Large intestine (tissue), 3 donors: Measurements from ENCODE around the gene MAPK8IP2. TPM values are rescaled to one million over a fixed set of nuclear protein-coding genes. Genes with fewer than 3 reads are reported as not detected.

Experiments
- DNase-seq, 2 donors: peaks; one replicate each; pipeline versions ENCODE4 v3.0.0 to v3.0.0-alpha.2; 2013
- H3K27ac ChIP-seq: one replicate; pipeline ENCODE4 v1.5.1; 2013; ENCODE audit warnings: low read length
- H3K27me3 ChIP-seq: 2 replicates; pipeline ENCODE4 v1.6.1; 2013; ENCODE audit warnings: low read length; ENCODE audit not compliant: control insufficient read depth, insufficient read depth
- H3K36me3 ChIP-seq: 2 replicates; pipeline ENCODE4 v1.6.1; 2013; ENCODE audit warnings: low read length; ENCODE audit not compliant: control insufficient read depth, insufficient read depth
- H3K4me1 ChIP-seq: one replicate; pipeline ENCODE4 v1.6.1; 2013; ENCODE audit warnings: low read length; ENCODE audit not compliant: control insufficient read depth, insufficient read depth
- H3K4me3 ChIP-seq: one replicate; pipeline ENCODE4 v1.5.1; 2013; ENCODE audit warnings: low read length
- H3K9me3 ChIP-seq: one replicate; pipeline ENCODE4 v1.6.1; 2013; ENCODE audit warnings: mild to moderate bottlenecking, low read depth, low read length, moderate library complexity; ENCODE audit not compliant: control insufficient read depth
- WGBS: methylation state at CpG from one replicate; pipeline ENCODE4 v1.1.5; 2013; ENCODE audit warnings: low lambda C conversion rate; ENCODE audit not compliant: insufficient coverage; 5-methylcytosine and 5-hydroxymethylcytosine counted together
- polyA plus RNA-seq: library from polyadenylated mRNA; unstranded; fragments of 120-200 nt; gene quantifications from one replicate; pipeline ENCODE4 v1.2.1, GENCODE V29; 2013

The MAPK8IP2 gene
- polyA plus RNA-seq, 1 donor: 5.4 TPM

DNA sequence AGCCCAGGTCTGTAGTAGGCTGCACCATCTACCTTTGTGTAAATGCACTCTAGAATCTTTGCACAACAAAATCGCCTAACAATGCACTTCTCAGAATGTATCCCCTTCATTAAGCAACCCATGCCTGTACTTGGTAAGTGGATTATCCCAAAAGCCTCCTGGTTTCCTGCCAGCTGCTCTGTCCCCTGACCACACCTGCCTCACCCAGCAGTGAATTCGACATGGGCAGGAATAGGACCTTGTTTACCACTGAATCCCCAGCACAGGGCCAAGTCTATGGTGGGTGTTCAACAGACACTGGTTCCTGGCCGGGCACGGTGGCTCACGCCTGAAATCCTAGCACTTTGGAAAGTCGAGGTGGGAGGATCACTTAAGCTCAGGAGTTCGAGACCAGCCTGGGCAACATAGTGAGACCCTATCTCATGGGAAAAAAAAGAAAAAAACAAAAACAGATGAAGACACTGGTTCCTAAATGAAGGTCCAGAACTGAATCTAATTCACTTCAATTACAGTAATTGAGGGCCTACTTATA is 32.8 kb upstream of the MAPK8IP2 start:
- DNase-seq: no peak
- Histone ChIP-seq H3K4me1 (peaks cover 6% of the 10 kb centered on the region), H3K27ac (no peak overlapping the region), H3K36me3 (peaks cover 19% of the 10 kb centered on the region), H3K4me3 (no peak overlapping the region), H3K27me3 (no peaks in the 10 kb centered on the region), H3K9me3 (no peaks in the 10 kb centered on the region)
- 100% methylated on average over 3 of the region's 7 CpGs for WGBS

DNA sequence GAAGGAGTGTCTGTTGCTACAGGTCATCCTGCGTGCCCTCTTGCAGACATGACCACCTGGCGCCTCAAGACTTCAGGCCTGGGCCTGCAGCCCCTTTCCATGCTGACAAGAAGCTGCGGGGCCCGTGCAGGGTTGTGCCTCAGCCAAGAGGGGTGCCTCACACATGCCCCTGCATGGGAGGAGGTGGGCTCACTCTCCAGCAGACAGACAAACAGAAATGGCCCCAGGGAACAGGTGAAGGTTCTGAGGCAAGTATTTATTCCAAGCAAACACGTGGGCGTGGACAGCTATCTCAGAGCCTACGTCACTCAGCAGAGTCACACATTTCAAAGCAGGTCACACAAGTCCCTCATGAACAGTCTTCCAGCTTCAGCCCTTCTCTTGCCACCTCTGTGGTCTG is 32.0 kb upstream of the MAPK8IP2 start:
- H3K27ac ChIP-seq: no peak overlapping the region

DNA sequence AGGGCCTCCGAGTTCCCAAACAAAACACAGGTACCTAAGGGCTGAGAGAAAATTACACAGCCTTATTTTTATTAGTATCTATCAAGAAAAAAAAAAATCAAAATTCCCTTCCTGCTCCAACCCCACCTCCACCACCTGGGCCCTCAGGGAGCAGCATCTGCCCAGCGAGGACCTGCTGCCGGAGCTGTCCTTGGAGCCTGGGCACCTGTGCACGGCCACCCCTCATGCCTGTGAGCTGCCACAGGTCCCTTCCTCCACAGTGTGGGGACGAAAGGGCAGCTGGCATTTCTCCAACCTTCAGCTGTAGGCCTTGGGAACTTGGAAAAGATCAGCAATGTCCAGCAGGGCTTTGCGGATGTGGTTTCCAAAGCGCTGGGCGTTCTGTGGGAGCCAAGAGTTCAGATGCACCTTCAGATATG is 31.5 kb upstream of the MAPK8IP2 start:
- H3K4me3 ChIP-seq: no peak overlapping the region
- no peak overlapping the region for H3K27ac ChIP-seq
- DNase-seq: peak in 1 of 2 donors; percentile 31
- H3K27me3 ChIP-seq: no peaks in the 10 kb centered on the region
- WGBS: no CpG with 5 or more reads among the region's 8 CpGs
- peaks cover 19% of the 10 kb centered on the region for H3K36me3 ChIP-seq
- H3K4me1 ChIP-seq: no peaks in the 10 kb centered on the region
- H3K9me3 ChIP-seq: no peaks in the 10 kb centered on the region

More for the DNA sequence above, 32.0 kb upstream of the MAPK8IP2 start:
- Histone ChIP-seq H3K4me3 (no peak overlapping the region), H3K9me3 (no peaks in the 10 kb centered on the region), H3K4me1 (peaks cover 3% of the 10 kb centered on the region), H3K27me3 (no peaks in the 10 kb centered on the region), H3K36me3 (peaks cover 19% of the 10 kb centered on the region)
- peak in 1 of 2 donors; percentile 68 for DNase-seq
- no CpG with 5 or more reads among the region's 7 CpGs for WGBS

DNA sequence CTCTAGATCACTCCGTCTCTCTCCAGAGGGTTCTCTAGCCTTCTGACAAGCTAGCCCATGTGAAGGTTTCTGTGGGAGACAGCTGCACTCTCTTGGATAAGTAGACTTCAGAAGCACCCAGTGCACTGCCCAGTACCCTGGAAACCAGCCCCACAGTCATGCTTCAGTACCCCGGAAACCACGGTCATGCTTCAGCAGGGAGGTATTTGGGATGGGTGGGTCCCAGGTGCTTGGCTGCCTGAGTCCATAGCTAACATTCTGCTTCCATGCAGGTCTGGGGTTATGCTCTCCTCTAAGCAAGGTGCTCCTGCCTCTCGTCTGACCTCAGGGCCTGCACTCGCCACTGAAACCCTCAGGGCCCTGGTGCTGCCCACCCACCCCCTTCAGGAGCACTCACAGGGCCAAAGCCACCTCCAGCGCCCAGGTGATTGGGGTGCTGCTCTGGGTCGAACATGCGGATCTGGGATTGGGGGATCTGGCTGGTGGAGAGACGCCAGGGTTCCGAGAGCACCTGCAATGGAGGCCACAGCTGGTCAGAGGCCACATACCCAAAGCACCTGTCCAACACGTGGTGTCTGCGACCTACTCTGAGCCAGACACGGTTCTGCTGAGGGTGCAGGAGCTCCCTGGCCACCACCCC is 30.6 kb upstream of the MAPK8IP2 start:
- H3K4me1 ChIP-seq: no peaks in the 10 kb centered on the region
- H3K9me3 ChIP-seq: no peaks in the 10 kb centered on the region
- WGBS: no CpG with 5 or more reads among the region's 13 CpGs
- H3K27me3 ChIP-seq: no peaks in the 10 kb centered on the region
- no peak for DNase-seq
- peaks cover 19% of the 10 kb centered on the region for H3K36me3 ChIP-seq
- H3K27ac ChIP-seq: no peak overlapping the region
- no peak overlapping the region for H3K4me3 ChIP-seq

DNA sequence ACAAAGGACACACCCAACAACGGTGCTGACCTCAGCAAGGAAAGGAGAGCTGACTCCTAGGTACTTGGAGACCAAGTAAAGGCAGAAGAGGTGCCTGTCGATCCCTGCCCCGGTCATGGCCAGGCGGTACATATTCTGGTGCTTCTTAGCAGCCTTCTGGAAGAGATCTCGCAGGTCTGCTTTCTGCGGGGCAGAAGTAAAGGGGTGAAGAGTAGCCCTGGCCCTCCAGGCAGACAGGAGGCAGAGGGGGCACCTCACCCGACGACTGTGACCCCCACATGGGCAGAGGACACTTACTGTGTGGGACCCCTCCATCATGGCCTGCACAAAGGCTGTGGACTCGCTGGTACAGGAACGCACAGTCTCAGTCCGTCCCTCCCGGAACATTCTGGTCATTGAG is 29.7 kb upstream of the MAPK8IP2 start:
- no peak overlapping the region for H3K27ac ChIP-seq
- no peaks in the 10 kb centered on the region for H3K9me3 ChIP-seq
- no peaks in the 10 kb centered on the region for H3K27me3 ChIP-seq
- no peaks in the 10 kb centered on the region for H3K4me1 ChIP-seq
- DNase-seq: no peak
- no peak overlapping the region for H3K4me3 ChIP-seq
- H3K36me3 ChIP-seq: peaks cover 19% of the 10 kb centered on the region
- no CpG with 5 or more reads among the region's 12 CpGs for WGBS

DNA sequence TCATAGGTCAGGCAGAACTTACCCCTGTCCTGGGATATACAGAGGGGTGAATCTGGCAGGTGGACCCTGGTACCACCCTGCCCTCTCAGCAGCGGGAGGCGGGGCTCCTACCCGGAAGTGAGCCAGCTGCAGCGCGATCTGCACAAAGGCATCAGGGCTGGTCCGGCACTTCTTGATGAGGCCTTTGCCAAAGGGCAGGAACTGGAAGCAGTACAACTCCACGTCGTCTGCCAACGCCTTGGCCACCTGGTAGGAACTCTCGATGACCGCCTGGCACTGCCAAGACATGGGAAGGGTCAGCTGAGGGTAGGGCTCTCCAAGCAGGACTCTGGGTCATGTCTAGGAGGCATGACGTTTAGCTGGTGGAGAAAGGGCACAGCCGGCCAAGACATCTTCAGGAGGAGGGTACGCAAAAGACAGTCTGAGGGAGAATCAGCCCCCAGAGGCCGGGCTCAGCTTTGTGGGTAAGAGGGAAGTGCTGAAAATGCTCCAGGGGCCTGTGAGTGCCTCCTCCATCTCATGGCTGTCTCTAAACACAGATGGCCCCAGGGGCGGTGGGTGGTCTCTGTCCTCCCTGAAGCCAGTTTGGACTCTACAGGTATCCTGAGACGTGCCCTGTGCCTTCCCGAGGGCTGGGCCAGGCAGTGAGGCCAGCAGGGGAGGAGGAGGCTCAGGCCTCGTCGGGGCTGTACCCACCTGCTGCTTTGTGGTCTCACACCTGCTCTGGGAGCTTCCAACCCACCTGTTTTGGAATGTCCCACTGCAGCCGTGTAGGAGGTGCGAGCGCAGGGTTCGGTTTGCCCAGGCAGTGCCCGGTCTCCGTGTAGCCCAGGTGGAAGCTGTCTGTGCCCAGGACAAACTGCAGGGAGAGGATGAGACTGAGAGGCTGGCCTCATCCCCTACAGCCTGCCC is 29.1 kb upstream of the MAPK8IP2 start:
- H3K27ac ChIP-seq: no peak overlapping the region
- H3K4me3 ChIP-seq: no peak overlapping the region
- no peaks in the 10 kb centered on the region for H3K9me3 ChIP-seq
- no peaks in the 10 kb centered on the region for H3K27me3 ChIP-seq
- no peak for DNase-seq
- no peaks in the 10 kb centered on the region for H3K4me1 ChIP-seq
- no CpG with 5 or more reads among the region's 26 CpGs for WGBS
- peaks cover 19% of the 10 kb centered on the region for H3K36me3 ChIP-seq

DNA sequence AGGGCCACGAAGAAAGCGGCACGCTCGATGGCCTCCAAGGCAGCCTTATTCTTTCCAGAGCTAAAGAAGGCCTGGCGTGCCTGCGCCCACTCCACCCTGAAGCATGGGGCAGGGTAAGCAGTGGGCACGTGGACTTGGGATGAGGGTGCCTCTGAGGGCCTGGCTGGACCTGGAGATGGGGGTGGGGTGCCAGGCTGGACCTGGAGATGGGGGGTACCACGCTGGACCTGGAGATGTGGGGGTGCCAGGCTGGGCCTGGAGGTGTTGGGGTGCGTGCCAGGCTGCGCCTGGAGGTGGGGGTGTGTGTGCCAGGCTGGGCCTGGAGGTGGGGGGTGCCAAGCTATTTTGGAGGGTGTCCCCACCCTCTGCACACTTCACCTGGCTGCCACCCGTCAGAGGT is 27.6 kb upstream of the MAPK8IP2 start:
- H3K27ac ChIP-seq: no peak overlapping the region
- no CpG with 5 or more reads among the region's 11 CpGs for WGBS
- H3K9me3 ChIP-seq: no peaks in the 10 kb centered on the region
- H3K27me3 ChIP-seq: no peaks in the 10 kb centered on the region
- H3K4me3 ChIP-seq: no peak overlapping the region
- peaks cover 17% of the 10 kb centered on the region for H3K36me3 ChIP-seq
- no peak for DNase-seq
- H3K4me1 ChIP-seq: no peaks in the 10 kb centered on the region

DNA sequence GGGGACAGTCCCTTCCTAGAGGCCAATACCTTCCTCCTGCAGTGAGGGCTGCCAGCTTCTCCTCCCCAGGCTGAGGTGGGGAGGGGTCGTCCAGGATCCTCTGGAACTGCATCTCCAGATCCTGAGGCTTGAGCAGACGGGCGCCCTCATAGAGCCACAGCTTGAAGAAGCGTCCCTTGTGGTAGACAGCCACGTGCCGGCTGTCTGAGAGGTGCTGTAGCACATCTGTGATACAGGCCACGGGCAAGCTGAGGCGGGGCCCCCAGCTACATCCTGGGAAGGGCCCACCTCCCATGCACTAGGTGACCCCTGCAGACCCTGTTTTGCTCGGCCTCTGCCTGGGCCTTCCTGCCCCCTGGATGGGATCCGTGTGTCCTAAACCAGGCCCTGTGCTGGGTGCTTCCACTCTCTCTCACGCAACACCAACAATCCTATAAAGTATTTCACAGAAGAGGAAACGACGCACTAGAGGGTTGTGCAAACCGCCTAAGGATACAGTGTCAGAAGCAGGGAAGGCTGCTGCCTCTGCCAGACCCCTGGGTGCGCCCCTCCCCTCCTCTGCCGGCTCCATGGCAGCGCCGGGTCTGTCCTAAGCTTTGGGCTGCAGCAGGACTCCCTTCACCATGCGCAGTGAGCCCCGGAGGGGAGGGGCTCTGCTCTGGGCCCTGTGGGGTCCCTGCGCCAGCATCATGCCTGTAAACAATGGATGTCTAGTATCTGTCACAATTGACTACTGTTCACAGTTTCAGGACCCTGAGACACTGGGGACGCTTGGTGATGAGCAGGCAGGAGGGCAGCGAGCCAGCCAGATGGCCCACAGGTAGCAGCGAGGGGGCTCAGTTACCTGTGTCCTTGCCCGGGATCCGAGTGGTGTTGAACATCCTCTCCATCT is 26.9 kb upstream of the MAPK8IP2 start:
- WGBS: no CpG with 5 or more reads among the region's 26 CpGs
- no peaks in the 10 kb centered on the region for H3K9me3 ChIP-seq
- peaks cover 15% of the 10 kb centered on the region for H3K36me3 ChIP-seq
- no peak for DNase-seq
- peaks cover 6% of the 10 kb centered on the region for H3K4me1 ChIP-seq
- no peaks in the 10 kb centered on the region for H3K27me3 ChIP-seq
- no peak overlapping the region for H3K27ac ChIP-seq
- H3K4me3 ChIP-seq: no peak overlapping the region

DNA sequence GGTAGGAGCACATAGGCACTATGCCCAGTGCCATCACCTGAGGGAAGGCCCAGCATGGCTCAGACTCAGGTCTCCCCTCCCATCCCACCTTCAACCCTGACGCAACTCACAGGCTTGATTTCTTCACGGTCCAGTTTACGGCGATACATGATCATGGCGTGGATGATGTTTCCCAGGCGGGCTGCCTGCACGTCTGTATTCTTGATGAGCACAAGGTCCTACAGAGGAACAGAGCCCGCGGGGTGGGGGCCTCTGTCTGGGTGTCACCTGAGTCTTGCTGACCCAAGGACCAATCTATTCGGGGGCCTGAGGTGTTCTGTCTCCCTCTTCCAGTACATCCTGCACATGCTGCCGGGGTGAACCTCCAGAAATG is 26.2 kb upstream of the MAPK8IP2 start:
- H3K36me3 ChIP-seq: peaks cover 18% of the 10 kb centered on the region

DNA sequence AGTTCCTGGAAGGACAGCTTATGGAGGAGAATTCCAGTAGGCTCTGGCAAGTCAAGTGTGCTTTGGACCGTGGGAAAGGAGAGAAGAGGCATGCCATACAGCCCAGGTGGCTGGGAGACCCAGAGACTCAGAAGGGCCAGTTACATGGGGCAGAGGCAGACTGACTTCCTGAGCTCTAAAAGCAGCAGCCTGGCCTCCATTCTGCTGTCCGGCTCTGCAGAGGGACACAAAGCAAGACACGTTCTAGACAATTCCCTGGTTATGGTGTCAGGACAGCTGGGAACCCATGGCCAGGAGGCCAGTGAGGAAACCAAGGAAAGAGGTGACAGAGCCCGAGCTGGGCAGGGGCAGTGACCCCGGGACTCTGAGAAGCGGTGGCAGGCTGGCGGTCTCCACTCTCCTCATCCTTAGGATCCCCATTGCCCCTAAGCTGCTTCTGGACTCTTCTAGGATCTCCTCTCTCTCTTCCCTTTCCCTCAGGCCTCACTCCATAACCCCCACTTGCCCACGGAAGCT is 25.1 kb upstream of the MAPK8IP2 start:
- no peaks in the 10 kb centered on the region for H3K9me3 ChIP-seq
- H3K27ac ChIP-seq: no peak overlapping the region
- no peak overlapping the region for H3K4me3 ChIP-seq
- peaks cover 24% of the 10 kb centered on the region for H3K36me3 ChIP-seq
- H3K27me3 ChIP-seq: no peaks in the 10 kb centered on the region
- peaks cover 19% of the 10 kb centered on the region for H3K4me1 ChIP-seq
- no peak for DNase-seq
- no CpG with 5 or more reads among the region's 8 CpGs for WGBS

More for the DNA sequence above, 26.2 kb upstream of the MAPK8IP2 start:
- H3K9me3 ChIP-seq: no peaks in the 10 kb centered on the region
- peaks cover 12% of the 10 kb centered on the region for H3K4me1 ChIP-seq
- H3K27ac ChIP-seq: no peak overlapping the region
- no peak for DNase-seq
- WGBS: no CpG with 5 or more reads among the region's 11 CpGs
- H3K4me3 ChIP-seq: no peak overlapping the region
- no peaks in the 10 kb centered on the region for H3K27me3 ChIP-seq
